Tibial artery (tissue), 4 donors: ENCODE results near the gene POU2F2.

ENCODE experiments used
- DNase-seq, 2 donors: peaks; one replicate each; pipeline ENCODE4 v3.0.0-alpha.2; 2019
- H3K27ac ChIP-seq, 2 donors: fragments of 200-600 bp; sonication (generic) in 1 of 2; 1 replicate in 1 of 2; 2 replicates in 1 of 2; pipeline ENCODE4 v1.5.1; 2018 to 2019; ENCODE audit warnings: mild to moderate bottlenecking in 1 of 2
- H3K27me3 ChIP-seq, 2 donors: fragments of 200-600 bp; sonication (generic) in 1 of 2; one replicate each; pipeline versions ENCODE4 v1.5.1 to v1.6.0; 2016 to 2019
- H3K36me3 ChIP-seq, 3 donors: fragments of 200-600 bp; sonication (generic) in 2 of 3; one replicate each; pipeline ENCODE4 v1.5.1; 2016 to 2019; ENCODE audit warnings: mild to moderate bottlenecking in 2 of 3
- H3K4me1 ChIP-seq, 4 donors: fragments of 200-600 bp; sonication (generic) in 2 of 4; 1 replicate in 3 of 4; 2 replicates in 1 of 4; pipeline ENCODE4 v1.5.1; 2016 to 2019
- H3K4me3 ChIP-seq, 2 donors: fragments of 200-600 bp; sonication (generic) in 1 of 2; 1 replicate in 1 of 2; 2 replicates in 1 of 2; pipeline ENCODE4 v1.5.1; 2018 to 2019; ENCODE audit warnings: mild to moderate bottlenecking in 2 of 2
- H3K9me3 ChIP-seq, 3 donors: fragments of 200-600 bp; sonication (generic) in 1 of 3; one replicate each; pipeline ENCODE4 v1.5.1; 2016 to 2019
- intact Hi-C: fragments of 100-400 bp; cut with DNase I; formaldehyde crosslinking; loops from one replicate; pipeline ENCODE4 v1.15.0; 2023; ENCODE audit warnings: low total_unique reads
- TF ChIP-seq, protein P1 (sequence below), 2 experiments: fragments of 200-600 bp in 1 of 2; fragments of 450-650 bp in 1 of 2; IDR thresholded peaks; one replicate each; pipeline ENCODE4 v1.5.1; 2017 to 2019; ENCODE audit warnings: antibody characterized with exemption in 2 of 2, mild to moderate bottlenecking in 1 of 2, moderate library complexity in 1 of 2

Gene POU2F2

DNA sequence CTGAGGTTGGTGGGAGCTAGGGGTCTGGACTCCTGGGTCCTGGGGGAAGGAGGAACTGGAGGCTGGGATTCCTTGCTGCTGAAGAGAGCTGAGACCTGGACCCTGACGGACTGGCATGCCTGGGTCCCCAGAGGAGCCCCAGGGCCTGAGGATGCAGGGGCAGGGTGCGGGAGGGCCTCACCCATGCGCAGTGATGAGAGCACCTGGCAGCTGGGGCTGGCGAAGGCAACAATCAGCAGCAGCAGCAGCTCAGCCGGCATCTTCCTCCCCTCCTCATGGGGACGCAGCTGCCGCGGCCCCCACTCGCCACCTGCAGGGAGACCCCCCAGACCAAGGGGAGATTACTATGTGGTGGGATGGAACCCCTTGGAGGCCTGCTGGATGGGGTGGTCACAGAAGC is 66.7 kb downstream of the POU2F2 start:
- DNase-seq = no peak

GRCh38 chr19:42065051-42065450 is 67.2 kb downstream of the POU2F2 start:
- Histone ChIP-seq H3K27me3 (no peaks in the 10 kb centered on the region), H3K9me3 (no peaks in the 10 kb centered on the region), H3K4me1 (peaks cover 0 to 31% (median 15%) of the 10 kb centered on the region in 4 donors), H3K4me3 (no peak overlapping the region), H3K36me3 (peaks cover 15 to 51% (median 31%) of the 10 kb centered on the region in 3 donors), H3K27ac (no peak overlapping the region)
- TF ChIP-seq, protein P1, sequence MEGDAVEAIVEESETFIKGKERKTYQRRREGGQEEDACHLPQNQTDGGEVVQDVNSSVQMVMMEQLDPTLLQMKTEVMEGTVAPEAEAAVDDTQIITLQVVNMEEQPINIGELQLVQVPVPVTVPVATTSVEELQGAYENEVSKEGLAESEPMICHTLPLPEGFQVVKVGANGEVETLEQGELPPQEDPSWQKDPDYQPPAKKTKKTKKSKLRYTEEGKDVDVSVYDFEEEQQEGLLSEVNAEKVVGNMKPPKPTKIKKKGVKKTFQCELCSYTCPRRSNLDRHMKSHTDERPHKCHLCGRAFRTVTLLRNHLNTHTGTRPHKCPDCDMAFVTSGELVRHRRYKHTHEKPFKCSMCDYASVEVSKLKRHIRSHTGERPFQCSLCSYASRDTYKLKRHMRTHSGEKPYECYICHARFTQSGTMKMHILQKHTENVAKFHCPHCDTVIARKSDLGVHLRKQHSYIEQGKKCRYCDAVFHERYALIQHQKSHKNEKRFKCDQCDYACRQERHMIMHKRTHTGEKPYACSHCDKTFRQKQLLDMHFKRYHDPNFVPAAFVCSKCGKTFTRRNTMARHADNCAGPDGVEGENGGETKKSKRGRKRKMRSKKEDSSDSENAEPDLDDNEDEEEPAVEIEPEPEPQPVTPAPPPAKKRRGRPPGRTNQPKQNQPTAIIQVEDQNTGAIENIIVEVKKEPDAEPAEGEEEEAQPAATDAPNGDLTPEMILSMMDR (IDR thresholded peaks at IDR 0.05) = no peak
- DNase-seq = no peak
- intact Hi-C loops = no loop called here

More for the DNA sequence above, 66.7 kb downstream of the POU2F2 start:
- Histone ChIP-seq H3K27ac (no peak overlapping the region), H3K27me3 (no peaks in the 10 kb centered on the region), H3K36me3 (peaks cover 15 to 46% (median 31%) of the 10 kb centered on the region in 3 donors), H3K4me1 (peaks cover 0 to 35% (median 18%) of the 10 kb centered on the region in 4 donors), H3K9me3 (no peaks in the 10 kb centered on the region), H3K4me3 (no peak overlapping the region)
- intact Hi-C loops = no loop called here
- TF ChIP-seq, protein P1 (IDR thresholded peaks at IDR 0.05) = no peak

DNA sequence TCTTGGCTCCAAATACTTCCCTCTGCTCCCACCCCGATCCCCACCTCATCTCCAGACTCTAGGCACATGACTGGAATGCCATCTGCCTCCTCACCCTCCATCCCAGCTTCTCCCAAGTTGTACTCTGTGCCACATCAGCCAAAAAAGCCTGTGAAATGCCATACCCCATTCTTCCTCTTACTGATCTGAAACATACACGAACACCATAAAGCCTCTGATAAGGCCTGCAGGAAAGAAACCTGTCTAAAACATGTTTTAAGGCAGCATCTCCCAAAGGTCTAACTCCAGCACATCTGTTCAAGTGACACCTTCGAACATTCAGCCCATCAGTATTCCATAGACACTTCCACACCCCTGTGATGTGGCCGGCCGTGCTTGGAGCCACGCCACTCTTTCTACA is 67.8 kb downstream of the POU2F2 start:
- Histone ChIP-seq H3K4me1 (peaks cover 0 to 24% (median 13%) of the 10 kb centered on the region in 4 donors), H3K9me3 (no peaks in the 10 kb centered on the region), H3K27ac (no peak overlapping the region), H3K4me3 (no peak overlapping the region), H3K36me3 (peaks cover 15 to 57% (median 31%) of the 10 kb centered on the region in 3 donors), H3K27me3 (no peaks in the 10 kb centered on the region)
- TF ChIP-seq, protein P1 (IDR thresholded peaks at IDR 0.05) = no peak
- DNase-seq = no peak
- intact Hi-C loops = no loop called here

GRCh38 chr19:42062381-42062780 is 69.9 kb downstream of the POU2F2 start:
- DNase-seq = no peak
- TF ChIP-seq, protein P1 (IDR thresholded peaks at IDR 0.05) = no peak
- peaks cover 15 to 73% (median 31%) of the 10 kb centered on the region in 3 donors for H3K36me3 ChIP-seq

DNA sequence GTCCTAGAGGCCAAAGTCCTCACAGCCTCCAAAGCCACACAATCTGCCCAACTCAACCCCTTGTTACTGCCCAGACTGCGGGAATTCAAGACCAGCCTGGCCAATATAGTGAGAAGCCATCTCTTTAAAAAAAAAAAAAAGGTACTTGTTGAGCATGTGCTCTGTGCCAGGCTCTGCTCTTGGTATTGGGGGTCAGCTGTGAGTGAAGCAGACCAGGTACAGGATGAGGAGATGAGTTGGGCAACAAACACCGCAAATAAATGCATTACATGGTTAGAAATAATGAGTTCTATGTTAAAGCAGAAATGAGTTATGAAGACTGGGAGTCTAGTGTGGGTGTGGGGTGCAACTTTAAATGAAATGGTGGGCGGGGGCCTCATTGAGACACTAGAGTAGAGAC is 72.1 kb downstream of the POU2F2 start:
- Histone ChIP-seq H3K27ac (no peak overlapping the region), H3K27me3 (no peaks in the 10 kb centered on the region), H3K4me3 (no peak overlapping the region), H3K36me3 (peaks cover 21 to 89% (median 23%) of the 10 kb centered on the region in 3 donors), H3K4me1 (no peaks in the 10 kb centered on the region), H3K9me3 (no peaks in the 10 kb centered on the region)
- TF ChIP-seq, protein P1 (IDR thresholded peaks at IDR 0.05) = no peak
- intact Hi-C loops = no loop called here
- no peak for DNase-seq

More at GRCh38 chr19:42062381-42062780, 69.9 kb downstream of the POU2F2 start:
- H3K4me1 ChIP-seq = peaks cover 0 to 4% (median under 1%) of the 10 kb centered on the region in 4 donors
- H3K27ac ChIP-seq = no peak overlapping the region
- H3K9me3 ChIP-seq = no peaks in the 10 kb centered on the region
- H3K27me3 ChIP-seq = no peaks in the 10 kb centered on the region
- intact Hi-C loops = no loop called here
- H3K4me3 ChIP-seq = no peak overlapping the region

DNA sequence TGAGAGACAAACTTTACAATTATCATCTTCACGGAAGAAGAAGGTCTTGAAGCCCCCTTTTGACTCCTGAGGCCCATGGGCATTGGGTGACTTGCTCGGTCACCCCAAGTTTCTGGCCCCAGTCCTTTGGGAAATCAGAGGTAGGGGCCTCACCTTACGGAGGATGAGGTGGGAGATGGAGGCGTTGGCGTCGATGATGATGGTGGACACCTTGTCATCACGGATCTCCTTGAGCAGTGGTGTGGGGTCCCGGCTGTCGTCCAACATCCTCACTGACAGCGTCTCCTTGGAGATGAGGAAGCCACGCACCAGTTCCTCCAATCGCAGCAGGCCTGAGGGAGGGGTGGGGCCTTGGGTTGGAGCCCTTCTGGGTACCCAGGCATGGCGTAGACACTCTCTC is 73.0 kb downstream of the POU2F2 start:
- Histone ChIP-seq H3K9me3 (no peaks in the 10 kb centered on the region), H3K4me1 (no peaks in the 10 kb centered on the region), H3K4me3 (no peak overlapping the region), H3K27ac (no peak overlapping the region), H3K36me3 (peaks cover 20 to 90% (median 20%) of the 10 kb centered on the region in 3 donors), H3K27me3 (no peaks in the 10 kb centered on the region)
- TF ChIP-seq, protein P1 (IDR thresholded peaks at IDR 0.05) = no peak
- no peak for DNase-seq
- intact Hi-C loops = no loop called here
